AG04449 (cell line): ENCODE measurements around the gene IPCEF1.

Experiments used
- CTCF ChIA-PET: fragments of 350-600 bp; formaldehyde crosslinking; extraction: SDS; loops from one replicate; lab custom pipeline; 2021; ENCODE audit warnings: antibody characterized with exemption; lab: Yijun Ruan, JAX
- POLR2A ChIA-PET: fragments of 400-600, 350-600 bp; formaldehyde crosslinking; extraction: SDS; loops from one replicate; lab custom pipeline; 2020; ENCODE audit warnings: antibody characterized with exemption, inconsistent platforms; lab: Yijun Ruan, JAX
- DNase-seq: peaks from one replicate; pipeline ENCODE4 v3.0.0-alpha.2; 2010; ENCODE audit warnings: low read depth, low spot score
- H3K4me3 ChIP-seq: 2 replicates; pipeline ENCODE4 v1.5.1; 2011; ENCODE audit warnings: low read depth, mild to moderate bottlenecking, control low read depth, low read length
- TF ChIP-seq, protein P1 (sequence below): IDR thresholded peaks from one replicate; pipeline ENCODE4 v1.5.1; 2011; ENCODE audit warnings: mild to moderate bottlenecking, moderate library complexity, low read length, control low read depth, inconsistent platforms; ENCODE audit not compliant: insufficient read depth; ENCODE audit errors: missing control alignments

IPCEF1 gene, protein sequence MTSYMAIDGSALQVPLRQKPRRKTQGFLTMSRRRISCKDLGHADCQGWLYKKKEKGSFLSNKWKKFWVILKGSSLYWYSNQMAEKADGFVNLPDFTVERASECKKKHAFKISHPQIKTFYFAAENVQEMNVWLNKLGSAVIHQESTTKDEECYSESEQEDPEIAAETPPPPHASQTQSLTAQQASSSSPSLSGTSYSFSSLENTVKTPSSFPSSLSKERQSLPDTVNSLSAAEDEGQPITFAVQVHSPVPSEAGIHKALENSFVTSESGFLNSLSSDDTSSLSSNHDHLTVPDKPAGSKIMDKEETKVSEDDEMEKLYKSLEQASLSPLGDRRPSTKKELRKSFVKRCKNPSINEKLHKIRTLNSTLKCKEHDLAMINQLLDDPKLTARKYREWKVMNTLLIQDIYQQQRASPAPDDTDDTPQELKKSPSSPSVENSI

GRCh38 chr6:154356690-154357089 lies at the start of gene IPCEF1:
IPCEF1 (minus strand) TSS chr6:154356803; CDS start chr6:154265947, 90,856 bp downstream.
- DNase-seq = no peak
- POLR2A ChIA-PET = no interaction called here
- CTCF ChIA-PET = interaction anchor here (0.6 to 1.5 kb wide), 3 partner anchors 11 to 200 kb away, joined by 3 to 4 read pairs (median 3); no protein-coding TSS in a partner anchor
- TF ChIP-seq, protein P1, sequence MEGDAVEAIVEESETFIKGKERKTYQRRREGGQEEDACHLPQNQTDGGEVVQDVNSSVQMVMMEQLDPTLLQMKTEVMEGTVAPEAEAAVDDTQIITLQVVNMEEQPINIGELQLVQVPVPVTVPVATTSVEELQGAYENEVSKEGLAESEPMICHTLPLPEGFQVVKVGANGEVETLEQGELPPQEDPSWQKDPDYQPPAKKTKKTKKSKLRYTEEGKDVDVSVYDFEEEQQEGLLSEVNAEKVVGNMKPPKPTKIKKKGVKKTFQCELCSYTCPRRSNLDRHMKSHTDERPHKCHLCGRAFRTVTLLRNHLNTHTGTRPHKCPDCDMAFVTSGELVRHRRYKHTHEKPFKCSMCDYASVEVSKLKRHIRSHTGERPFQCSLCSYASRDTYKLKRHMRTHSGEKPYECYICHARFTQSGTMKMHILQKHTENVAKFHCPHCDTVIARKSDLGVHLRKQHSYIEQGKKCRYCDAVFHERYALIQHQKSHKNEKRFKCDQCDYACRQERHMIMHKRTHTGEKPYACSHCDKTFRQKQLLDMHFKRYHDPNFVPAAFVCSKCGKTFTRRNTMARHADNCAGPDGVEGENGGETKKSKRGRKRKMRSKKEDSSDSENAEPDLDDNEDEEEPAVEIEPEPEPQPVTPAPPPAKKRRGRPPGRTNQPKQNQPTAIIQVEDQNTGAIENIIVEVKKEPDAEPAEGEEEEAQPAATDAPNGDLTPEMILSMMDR = no peak
- H3K4me3 ChIP-seq = no peak within 1 kb of the TSS

DNA sequence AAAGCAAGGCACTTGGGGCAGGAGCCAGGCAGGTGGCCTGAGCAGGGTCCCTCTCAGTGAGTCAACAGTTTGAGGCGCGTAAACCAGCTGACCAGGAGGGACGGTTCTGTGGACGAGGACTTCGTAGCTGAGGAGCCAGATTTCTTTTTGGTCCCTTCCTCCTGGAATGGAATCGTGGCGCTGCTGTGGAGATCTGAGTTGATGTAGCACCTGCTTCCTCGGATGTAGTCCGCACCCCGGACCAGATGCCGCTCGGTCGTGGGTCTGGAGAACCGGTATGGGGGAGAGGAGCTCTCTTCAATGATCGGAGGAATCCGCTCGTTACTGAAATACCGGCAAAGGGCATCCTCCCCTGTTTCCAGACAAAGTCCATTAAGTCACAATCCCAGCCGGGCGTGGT lies 49.7 kb upstream of the IPCEF1 start:
- CTCF ChIA-PET = interaction anchor here (1.2 kb wide), 1 partner anchor 252 kb away, joined by 4 read pairs; no protein-coding TSS in a partner anchor
- no peak for DNase-seq

GRCh38 chr6:154404791-154405400 lies 48.3 kb upstream of the IPCEF1 start:
- TF ChIP-seq, protein P1 = no peak
- H3K4me3 ChIP-seq = peak overlapping the region; percentile 24; the same call in 1 of the 2 replicates
- POLR2A ChIA-PET = interaction anchor here (1.0 kb wide), 1 partner anchor 10 kb away, joined by 3 read pairs; no protein-coding TSS in a partner anchor
- CTCF ChIA-PET = interaction anchor here (1.2 to 2.0 kb wide), 3 partner anchors 35 to 250 kb away, joined by 4 to 9 read pairs (median 4); no protein-coding TSS in a partner anchor
- DNase-seq = peak; percentile 46

More for the DNA sequence above, 49.7 kb upstream of the IPCEF1 start:
- POLR2A ChIA-PET = no interaction called here
- TF ChIP-seq, protein P1 = no peak
- no peak overlapping the region for H3K4me3 ChIP-seq

GRCh38 chr6:154403788-154404187 lies 47.2 kb upstream of the IPCEF1 start:
- TF ChIP-seq, protein P1 = no peak
- ChIA-PET POLR2A (interaction anchor here (0.9 kb wide), 1 partner anchor 16 kb away, joined by 6 read pairs; no protein-coding TSS in a partner anchor), CTCF (interaction anchor here (2.0 kb wide), 1 partner anchor 249 kb away, joined by 9 read pairs; no protein-coding TSS in a partner anchor)
- H3K4me3 ChIP-seq = no peak overlapping the region
- peak; percentile 49 for DNase-seq

DNA sequence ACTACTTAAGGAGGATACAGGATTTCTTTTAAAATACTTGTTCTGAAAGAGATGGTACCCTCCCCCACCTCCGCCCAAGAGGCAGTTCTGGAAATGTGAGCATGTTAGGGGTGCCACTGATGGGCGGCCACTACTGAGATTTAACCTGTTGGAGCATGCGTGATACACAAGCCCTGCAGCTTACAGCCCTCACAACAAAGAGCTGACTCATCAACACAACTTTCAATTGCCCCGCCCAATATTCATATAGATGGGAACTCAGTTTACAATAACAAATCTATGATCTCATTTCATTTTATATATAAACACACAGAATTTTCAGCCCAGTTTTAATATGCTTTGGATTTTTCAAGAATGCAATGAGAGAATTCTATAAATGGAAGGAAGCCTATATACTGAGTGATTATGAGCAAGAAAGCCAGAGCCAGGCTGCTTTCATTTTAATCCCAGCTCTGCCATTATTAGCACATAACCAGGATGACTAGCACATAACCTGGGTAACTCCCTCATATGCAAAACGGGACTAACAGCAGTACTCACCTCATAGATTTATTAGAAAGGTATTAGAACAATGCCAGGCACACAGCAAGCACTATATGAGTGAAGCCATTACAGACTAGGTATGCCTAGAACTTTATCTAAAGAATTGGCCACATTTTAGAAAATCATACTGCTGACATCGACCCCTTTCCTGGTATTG lies 45.6 kb upstream of the IPCEF1 start:
- TF ChIP-seq, protein P1 = no peak
- ChIA-PET POLR2A (no interaction called here), CTCF (no interaction called here)
- DNase-seq = no peak
- H3K4me3 ChIP-seq = no peak overlapping the region
